SK-N-SH (cell line): ENCODE measurements around the gene PAQR7.

Experiments
- CTCF ChIP-seq: fragments of 200-600 bp; sonication (generic); IDR thresholded peaks from 2 replicates; pipeline ENCODE4 v1.6.1; 2017; ENCODE audit warnings: antibody characterized with exemption, mild to moderate bottlenecking, moderate library complexity
- EP300 ChIP-seq, 2 experiments: IDR thresholded peaks; 2 replicates each; pipeline versions ENCODE4 v1.4.0 to v1.6.1; 2012; ENCODE audit warnings: borderline replicate concordance in 1 of 2, low read depth in 1 of 2, low read length in 1 of 2
- EZH2phosphoT487 ChIP-seq: fragments of 200-600 bp; sonication (generic); IDR thresholded peaks from 2 replicates; pipeline ENCODE4 v1.6.1; 2017; ENCODE audit warnings: low read depth, mixed run types, mild to moderate bottlenecking, antibody characterized with exemption, moderate library complexity, borderline replicate concordance
- MXI1 ChIP-seq: IDR thresholded peaks from 2 replicates; pipeline ENCODE4 v1.6.1; 2012; ENCODE audit warnings: mild to moderate bottlenecking, low read depth, low read length, improper control_type of control experiment

GRCh38 chr1:25908161-25908560 is 32.7 kb upstream of the PAQR7 start:
- TF ChIP-seq EZH2phosphoT487 = no peak
- TF ChIP-seq MXI1 = no peak
- TF ChIP-seq EP300 (IDR thresholded peaks at IDR 0.05; ENCODE audit: borderline replicate concordance in 1 of 2, low read depth in 1 of 2, low read length in 1 of 2) = no peak
- no peak for TF ChIP-seq CTCF
